GM23338 (cell line): Measurements from ENCODE around the gene NUDC.

Source experiments
- EZH2 ChIP-seq: fragments of 200-600 bp; sonication (generic); IDR thresholded peaks from one replicate; pipeline ENCODE4 v1.8.0; 2017; ENCODE audit warnings: antibody characterized with exemption, mild to moderate bottlenecking, low read depth; ENCODE audit not compliant: unreplicated experiment
- POLR2AphosphoS5 ChIP-seq: IDR thresholded peaks from 2 replicates; pipeline ENCODE4 v1.6.1; 2016; ENCODE audit warnings: antibody characterized with exemption, low read depth
- TF ChIP-seq, protein P1 (sequence below), 2 experiments: fragments of 200-600 bp in 1 of 2; sonication (generic) in 1 of 2; conservative IDR thresholded peaks; 2 replicates each; pipeline versions ENCODE4 v1.5.1 to v1.6.1; 2016 to 2017; ENCODE audit warnings: antibody characterized with exemption in 2 of 2, low read depth in 2 of 2, mild to moderate bottlenecking in 2 of 2, moderate library complexity in 1 of 2
- TF ChIP-seq, protein P2 (sequence below): IDR thresholded peaks from one replicate; pipeline ENCODE4 v1.6.1; 2018; ENCODE audit warnings: antibody characterized with exemption; ENCODE audit not compliant: unreplicated experiment

DNA sequence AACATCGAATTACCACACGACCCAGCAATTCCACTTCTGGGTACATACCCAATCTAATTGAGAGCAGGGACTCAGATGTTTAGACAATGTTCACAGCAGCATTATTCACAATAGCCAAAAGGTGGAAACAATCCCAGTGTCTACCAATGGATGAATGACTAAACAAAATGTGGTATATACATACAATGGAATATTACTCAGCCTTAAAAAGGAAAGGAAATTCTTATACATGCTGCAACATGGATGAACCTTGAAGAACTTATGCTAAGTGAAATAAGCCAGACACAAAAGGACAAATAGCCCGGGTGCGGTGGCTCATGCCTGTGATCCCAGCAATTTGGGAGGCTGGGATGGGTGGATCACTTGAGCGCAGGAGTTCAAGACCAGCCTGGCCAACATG lies 31.8 kb downstream of the NUDC start:
- TF ChIP-seq POLR2AphosphoS5 (no peak), EZH2 (no peak)
- TF ChIP-seq, protein P1, sequence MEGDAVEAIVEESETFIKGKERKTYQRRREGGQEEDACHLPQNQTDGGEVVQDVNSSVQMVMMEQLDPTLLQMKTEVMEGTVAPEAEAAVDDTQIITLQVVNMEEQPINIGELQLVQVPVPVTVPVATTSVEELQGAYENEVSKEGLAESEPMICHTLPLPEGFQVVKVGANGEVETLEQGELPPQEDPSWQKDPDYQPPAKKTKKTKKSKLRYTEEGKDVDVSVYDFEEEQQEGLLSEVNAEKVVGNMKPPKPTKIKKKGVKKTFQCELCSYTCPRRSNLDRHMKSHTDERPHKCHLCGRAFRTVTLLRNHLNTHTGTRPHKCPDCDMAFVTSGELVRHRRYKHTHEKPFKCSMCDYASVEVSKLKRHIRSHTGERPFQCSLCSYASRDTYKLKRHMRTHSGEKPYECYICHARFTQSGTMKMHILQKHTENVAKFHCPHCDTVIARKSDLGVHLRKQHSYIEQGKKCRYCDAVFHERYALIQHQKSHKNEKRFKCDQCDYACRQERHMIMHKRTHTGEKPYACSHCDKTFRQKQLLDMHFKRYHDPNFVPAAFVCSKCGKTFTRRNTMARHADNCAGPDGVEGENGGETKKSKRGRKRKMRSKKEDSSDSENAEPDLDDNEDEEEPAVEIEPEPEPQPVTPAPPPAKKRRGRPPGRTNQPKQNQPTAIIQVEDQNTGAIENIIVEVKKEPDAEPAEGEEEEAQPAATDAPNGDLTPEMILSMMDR (conservative IDR thresholded peaks at IDR 0.05; ENCODE audit: low read depth in 2 of 2), result no peak
- TF ChIP-seq, protein P2, sequence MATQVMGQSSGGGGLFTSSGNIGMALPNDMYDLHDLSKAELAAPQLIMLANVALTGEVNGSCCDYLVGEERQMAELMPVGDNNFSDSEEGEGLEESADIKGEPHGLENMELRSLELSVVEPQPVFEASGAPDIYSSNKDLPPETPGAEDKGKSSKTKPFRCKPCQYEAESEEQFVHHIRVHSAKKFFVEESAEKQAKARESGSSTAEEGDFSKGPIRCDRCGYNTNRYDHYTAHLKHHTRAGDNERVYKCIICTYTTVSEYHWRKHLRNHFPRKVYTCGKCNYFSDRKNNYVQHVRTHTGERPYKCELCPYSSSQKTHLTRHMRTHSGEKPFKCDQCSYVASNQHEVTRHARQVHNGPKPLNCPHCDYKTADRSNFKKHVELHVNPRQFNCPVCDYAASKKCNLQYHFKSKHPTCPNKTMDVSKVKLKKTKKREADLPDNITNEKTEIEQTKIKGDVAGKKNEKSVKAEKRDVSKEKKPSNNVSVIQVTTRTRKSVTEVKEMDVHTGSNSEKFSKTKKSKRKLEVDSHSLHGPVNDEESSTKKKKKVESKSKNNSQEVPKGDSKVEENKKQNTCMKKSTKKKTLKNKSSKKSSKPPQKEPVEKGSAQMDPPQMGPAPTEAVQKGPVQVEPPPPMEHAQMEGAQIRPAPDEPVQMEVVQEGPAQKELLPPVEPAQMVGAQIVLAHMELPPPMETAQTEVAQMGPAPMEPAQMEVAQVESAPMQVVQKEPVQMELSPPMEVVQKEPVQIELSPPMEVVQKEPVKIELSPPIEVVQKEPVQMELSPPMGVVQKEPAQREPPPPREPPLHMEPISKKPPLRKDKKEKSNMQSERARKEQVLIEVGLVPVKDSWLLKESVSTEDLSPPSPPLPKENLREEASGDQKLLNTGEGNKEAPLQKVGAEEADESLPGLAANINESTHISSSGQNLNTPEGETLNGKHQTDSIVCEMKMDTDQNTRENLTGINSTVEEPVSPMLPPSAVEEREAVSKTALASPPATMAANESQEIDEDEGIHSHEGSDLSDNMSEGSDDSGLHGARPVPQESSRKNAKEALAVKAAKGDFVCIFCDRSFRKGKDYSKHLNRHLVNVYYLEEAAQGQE, result no peak
